ENCODE measurements around the gene TLR10.
"Not testable (repeated sequence)": the region's sequence is repeated elsewhere in the genome, so short reads cannot be mapped to it uniquely, and the experiment has no call there.

The TLR10 gene, protein sequence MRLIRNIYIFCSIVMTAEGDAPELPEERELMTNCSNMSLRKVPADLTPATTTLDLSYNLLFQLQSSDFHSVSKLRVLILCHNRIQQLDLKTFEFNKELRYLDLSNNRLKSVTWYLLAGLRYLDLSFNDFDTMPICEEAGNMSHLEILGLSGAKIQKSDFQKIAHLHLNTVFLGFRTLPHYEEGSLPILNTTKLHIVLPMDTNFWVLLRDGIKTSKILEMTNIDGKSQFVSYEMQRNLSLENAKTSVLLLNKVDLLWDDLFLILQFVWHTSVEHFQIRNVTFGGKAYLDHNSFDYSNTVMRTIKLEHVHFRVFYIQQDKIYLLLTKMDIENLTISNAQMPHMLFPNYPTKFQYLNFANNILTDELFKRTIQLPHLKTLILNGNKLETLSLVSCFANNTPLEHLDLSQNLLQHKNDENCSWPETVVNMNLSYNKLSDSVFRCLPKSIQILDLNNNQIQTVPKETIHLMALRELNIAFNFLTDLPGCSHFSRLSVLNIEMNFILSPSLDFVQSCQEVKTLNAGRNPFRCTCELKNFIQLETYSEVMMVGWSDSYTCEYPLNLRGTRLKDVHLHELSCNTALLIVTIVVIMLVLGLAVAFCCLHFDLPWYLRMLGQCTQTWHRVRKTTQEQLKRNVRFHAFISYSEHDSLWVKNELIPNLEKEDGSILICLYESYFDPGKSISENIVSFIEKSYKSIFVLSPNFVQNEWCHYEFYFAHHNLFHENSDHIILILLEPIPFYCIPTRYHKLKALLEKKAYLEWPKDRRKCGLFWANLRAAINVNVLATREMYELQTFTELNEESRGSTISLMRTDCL

DNA sequence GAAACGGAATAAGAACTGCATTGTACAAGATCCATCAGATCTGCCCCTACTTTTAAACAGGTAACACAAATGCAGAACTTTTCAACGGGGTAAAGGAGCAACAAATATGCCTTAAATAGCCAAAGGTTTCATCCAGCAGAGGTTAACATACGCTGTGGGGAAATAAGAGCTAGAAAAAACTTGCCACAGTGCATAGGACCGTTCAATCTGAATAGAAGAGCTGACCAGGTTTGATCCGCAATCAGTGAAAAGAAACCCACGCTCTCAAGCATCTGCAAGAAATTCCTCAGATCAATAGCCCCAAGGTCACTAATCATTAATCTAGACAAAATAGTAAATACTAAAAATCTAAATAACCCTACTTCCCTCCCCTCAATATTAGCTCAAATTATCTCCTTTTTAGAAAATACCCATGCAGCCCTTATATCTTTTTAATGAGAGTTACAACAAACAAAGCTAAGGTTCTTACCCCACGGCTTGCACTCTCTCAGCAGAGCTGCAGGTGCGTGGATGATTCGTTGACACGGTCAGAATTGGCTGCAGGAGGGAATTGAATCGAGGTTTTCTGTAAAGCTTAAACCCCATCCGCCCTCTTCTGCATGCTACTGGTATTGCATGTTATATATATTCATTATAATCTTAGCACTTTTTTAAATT is at the start of gene TLR10:
Gene TLR10 (minus strand): TSS at position 539 of the 657 bp plus-strand sequence. CDS start 7,400 bp downstream, outside the sequence.
- no peak for DNase-seq (ENCODE audit: low read depth)

DNA sequence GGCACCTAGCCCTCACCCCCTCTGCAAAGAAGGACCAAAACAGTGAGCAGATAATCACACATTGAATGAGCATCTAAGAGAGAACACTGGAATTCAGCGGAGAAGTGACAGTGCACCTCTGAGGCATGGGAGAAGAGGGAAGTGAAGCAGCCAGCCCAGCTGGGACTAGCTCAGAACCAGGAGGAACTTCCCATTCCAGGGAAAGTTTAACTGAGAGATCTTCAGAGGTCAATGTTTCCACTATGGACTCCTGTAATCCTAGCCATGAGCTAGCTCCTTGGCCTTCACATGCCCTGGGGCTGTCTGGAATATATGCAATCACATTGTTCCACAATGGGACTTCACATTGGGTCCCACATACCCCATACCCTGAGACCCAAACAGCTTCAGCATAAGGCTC is 49.4 kb upstream of the TLR10 start:
- DNase-seq (ENCODE audit: low read depth): no peak

DNA sequence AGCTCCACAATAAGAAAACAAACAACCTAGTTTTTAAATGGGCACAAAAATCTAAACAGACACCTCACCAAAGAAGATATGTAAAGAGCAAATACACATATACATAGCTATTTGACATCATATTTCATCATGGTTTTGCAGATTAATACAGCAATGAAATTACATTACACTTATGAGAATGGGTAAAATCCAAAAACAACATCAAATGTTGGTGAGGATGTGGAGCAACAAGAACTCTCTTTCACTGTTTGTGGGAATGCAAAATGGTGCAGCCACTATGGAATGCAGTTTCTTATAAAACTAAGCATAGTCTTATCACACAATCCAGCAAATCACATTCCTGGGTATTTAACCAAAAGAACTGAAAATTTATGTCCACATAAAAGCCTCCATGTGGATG is 48.9 kb upstream of the TLR10 start:
- no peak for DNase-seq (ENCODE audit: low read depth)

DNA sequence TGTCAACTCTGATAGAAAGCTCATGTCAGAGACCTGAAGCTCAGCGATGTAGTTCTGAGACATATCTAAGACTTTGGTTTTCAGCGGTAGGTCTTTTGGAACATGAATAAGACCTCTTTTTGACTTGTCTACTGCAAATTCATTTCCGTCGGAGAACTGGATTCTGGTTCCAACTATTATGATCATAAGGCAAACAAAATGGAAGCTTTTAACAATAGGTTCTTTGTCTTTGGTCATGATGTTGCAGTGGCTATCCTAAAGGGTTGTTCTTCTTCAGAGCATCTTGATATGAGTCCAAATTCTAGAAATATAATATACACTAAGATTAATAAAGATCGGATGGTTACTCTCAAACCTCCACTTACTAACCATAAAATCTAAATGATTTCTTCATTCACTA is 46.4 kb upstream of the TLR10 start:
- no peak for DNase-seq (ENCODE audit: low read depth)

DNA sequence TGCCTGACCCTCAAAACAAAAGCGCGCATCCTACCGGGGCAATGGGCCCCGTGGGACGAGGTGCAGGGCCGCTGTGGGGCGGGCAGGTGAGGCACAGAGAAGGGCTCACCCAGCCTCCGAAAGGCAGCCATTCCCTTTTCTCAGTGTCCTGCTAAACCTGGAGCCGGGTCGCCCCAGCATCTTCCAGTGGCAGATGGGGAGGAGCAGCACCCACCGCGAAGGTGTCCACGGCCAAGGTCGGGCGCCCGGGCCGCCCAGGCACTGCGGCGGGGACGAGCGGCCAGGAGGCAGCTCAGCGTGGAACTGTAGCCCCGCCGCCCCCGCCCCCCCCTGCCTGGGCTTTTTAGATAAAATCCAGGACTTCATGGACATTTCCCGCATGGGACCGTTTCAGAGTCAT is 41.0 kb upstream of the TLR10 start:
- DNase-seq (ENCODE audit: low read depth): no peak

DNA sequence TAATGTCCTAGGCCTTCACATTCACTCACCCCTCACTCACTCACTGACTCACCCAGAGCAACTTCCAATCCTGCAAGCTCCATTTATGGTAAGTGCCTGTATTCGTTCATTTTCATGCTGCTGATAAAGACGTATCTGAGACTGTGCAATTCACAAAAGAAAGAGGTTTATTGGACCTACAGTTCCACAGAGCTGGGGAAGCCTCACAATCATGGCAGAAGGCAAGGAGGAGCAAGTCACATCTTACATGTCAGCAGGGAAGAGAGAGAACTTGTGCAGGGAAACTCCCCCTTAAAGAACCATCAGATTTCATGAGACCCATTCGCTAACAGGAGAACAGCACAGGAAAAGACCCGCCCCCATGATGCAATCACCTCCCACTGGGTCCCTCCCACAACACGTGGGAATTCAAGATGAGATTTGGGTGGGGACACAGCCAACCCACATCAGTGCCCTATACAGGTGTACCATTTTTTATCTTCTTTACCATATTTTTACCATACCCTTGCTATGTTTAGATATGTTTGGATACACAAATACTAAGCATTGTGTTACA is 40.0 kb upstream of the TLR10 start:
- no peak for DNase-seq (ENCODE audit: low read depth)

DNA sequence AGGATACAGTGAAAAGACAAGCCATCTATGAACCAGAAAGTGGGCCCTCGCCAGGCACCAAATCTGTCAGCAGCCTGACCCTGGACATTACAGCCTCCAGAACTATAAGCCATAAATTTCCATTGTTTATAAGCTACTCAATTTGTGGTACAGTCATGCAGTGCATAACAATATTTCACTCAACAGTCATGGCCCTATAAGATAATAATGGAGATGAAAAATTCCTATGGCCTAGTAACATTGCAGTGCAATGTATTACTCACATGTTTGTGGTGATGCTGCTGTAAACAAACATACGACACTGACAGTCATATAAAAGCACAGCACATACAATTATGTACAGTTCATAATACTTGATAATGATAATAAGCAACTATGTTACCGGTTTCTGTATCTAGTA is 38.9 kb upstream of the TLR10 start:
- DNase-seq (ENCODE audit: low read depth): no peak

DNA sequence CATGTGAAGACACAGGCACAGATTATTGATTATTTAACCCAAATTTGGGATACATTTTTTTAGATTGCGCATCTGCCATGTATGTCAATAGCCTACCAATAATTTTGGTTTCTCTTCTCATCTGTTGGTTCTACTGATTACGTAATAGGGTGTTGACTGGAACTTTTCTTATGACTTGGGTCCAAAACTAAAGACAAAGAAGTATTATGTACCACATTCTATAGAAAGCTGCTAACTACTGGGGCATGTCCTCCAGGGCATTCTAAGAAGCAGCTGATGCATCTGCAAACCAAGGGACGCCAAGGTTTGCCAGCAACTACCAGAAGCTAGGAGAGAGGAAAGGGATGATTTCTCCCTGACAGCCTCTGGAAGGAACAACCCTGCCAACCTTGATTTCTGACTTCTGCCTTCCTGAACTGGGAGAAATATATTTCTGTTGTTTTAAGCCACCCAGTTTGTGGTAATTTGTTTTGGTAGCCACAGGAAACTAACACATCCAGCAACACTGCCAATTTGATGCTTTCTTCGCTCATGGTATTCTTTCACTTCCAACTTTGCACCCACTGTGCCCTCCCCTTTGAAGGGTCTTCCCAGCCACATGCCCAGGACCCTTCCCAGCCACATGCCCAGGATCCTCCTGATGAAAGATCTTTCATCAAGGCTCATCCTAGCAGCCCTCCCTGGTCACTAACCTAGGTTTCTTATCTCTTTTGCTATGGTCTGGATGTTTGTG is 37.7 kb upstream of the TLR10 start:
- DNase-seq (ENCODE audit: low read depth): no peak

DNA sequence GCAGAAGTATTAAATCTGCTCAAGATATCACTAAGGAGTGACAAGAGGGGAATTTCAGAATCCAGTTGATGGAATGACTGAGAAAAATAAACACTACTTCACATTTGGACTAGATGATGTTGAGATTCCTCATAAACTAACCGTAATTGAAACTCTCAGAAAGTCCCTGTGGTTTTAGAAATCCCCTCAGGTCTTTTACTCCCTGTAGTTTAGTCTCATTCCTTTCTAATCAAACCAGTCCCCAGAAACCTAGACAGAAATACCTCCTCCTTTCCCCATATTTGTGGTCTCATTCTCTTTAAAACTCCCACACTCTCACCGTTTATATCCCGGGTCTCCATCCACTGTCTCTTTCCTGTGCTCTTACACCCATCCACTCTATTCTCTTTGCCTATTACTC is 36.8 kb upstream of the TLR10 start:
- DNase-seq (ENCODE audit: low read depth): no peak

DNA sequence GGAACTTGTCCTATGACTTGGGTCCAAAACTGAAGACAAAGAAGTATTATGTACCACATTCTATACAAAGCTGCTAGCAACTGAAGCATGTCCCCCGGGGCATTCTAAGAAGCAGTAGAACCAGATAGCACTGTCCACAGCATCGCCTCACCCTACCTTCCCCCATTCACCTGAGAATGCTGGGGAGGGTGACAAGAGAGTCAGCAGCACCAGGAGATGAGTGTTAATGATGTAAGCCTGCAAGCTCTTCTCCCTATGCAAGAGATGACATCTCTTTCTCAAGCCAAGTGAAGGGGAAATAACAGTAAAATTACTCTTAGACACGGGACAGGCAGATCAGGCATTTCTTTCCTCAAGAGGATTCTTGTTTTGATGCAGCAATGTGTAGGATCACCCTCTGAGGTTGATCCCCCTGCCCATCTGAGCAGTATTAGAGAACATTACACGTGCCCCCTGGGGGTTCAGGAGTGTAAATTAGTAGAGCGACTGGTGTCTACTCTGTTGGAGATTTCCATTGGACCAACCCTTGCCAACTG is 35.7 kb upstream of the TLR10 start:
- no peak for DNase-seq (ENCODE audit: low read depth)

DNA sequence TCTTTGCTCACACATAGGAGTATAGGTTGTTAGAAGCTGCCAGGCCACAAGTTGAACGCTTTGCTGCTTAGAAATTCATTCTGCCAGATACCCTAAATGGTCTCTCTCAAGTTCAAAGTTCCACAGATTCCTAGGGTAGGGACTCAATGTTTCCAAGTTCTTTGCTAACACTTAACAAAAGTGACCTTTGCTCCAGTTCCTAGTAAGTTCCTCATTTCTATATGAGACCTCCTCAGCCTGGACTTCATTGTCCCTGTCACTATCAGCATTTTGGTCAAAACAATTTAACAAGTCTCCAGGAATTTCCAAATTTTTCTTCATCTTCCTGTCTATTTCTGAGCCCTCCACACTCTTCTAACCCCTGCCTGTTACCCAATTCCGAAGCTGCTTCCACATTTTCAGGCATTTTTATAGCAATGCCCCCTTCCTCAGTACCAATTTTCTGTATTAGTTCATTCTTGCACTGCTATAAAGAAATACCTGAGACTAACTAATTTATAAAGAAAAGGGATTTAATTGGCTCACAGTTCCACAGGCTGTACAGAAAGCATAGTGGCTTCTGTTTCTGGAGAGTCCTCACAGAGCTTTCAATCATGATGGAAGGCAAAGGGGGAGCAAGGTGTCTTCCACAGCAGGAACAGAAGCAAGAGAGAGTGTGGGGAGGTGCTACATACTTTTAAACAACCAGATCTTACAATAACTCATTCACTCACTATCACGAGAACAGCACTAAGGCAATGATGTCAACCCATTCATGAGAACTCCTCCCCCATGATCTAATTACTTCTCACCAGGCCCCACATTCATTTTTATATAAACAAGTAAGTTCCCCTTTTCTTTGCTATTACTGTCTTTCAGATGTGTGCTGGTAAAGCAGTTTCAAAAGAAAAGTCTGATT is 33.3 kb upstream of the TLR10 start:
- no peak for DNase-seq (ENCODE audit: low read depth)

DNA sequence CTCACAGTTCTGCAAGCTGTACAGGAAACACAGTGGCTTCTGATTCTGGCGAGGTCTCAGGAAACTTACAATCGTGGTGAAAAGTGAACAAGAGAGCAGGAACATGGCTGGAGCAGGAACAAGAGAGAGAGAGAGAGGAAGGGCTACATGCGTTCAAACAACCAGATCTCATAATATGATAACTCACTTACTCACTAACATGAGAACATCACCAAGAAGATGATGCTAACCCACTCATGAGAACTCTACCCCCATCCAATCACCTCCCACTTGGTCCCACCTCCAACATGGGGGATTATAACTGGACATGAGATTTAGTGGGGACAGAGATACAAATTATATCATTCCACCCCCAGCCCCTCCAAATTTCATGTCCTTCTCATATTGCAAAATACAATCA is 31.6 kb upstream of the TLR10 start:
- DNase-seq (ENCODE audit: low read depth): no peak

DNA sequence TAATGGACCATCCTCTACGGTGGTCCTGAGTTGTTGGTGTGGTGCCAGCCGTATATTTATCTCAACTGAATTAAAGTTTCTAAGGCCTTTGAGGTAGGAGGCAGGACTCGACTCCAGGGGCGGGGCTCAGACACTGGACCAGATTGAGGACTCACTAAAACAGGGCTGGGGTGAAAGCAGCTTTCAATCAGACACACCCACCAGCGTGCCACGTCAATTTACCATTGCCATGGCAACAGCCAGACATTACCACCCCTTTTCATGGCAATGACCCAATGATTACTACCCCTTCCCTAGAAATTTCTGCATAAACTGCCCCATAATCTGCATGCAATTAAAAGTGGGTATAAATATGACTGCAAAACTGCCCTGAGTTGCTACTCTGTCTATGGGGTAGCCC is 28.5 kb upstream of the TLR10 start:
- DNase-seq (ENCODE audit: low read depth): no peak

DNA sequence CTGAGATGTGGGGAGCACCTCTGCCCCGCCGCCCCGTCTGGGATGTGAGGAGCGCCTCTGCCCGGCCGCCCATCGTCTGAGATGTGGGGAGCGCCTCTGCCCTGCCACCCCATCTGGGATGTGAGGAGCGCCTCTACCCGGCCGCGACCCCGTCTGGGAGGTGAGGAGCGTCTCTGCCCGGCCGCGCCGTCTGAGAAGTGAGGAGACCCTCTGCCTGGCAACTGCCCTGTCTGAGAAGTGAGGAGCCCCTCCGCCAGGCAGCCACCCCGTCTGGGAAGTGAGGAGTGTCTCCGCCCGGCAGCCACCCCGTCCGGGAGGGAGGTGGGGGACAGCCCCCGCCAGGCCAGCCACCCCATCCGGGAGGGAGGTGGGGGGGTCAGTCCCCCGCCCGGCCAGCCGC is 24.7 kb upstream of the TLR10 start:
- not testable (repeated sequence) for DNase-seq (ENCODE audit: low read depth)

DNA sequence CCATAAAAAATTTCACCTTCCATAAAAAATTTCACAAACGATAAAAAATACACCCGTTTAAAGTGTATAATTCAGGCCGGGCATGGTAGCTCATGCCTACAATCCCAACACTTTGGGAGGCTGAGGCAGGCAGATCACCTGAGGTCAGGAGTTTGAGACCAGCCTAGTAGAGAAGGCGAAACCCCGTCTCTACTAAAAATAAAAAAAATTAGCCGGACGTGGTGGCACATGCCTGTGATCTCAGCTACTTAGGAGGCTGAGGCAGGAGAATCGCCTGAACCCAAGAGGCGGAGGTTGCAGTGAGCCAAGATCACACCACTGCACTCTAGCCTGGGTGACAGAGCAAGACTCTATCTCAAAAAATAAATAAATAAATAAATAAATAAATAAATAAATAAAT is 23.5 kb upstream of the TLR10 start:
- not testable (repeated sequence) for DNase-seq (ENCODE audit: low read depth)

DNA sequence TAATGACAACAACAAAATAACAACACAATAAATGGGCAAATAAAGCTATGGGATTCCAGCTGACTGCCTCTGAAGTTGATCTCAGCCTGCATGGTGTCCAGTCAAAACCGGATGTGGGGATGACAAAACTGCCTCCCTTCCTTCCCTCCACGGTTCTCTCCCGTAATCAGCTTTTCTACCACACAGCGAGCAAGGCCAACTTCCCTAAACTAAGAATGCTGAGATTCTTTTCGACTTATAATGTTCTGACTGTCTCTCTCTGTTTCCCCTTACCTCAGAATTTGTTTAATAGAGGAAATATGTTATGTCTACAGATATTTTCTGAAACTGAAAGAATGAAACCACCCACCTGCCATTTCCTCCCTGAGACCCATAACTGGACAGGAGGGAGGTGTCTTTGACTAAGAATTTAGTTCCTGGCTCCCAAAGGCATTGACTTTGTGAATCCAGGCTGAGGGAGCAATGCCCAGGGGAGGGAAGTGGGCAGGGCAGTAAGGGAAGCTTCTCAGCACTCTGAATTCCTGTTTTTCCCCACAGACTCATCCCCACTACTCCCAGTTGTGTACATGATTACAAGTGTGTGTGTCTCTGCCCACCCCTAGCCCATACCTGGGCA is 22.8 kb upstream of the TLR10 start:
- DNase-seq (ENCODE audit: low read depth): no peak

DNA sequence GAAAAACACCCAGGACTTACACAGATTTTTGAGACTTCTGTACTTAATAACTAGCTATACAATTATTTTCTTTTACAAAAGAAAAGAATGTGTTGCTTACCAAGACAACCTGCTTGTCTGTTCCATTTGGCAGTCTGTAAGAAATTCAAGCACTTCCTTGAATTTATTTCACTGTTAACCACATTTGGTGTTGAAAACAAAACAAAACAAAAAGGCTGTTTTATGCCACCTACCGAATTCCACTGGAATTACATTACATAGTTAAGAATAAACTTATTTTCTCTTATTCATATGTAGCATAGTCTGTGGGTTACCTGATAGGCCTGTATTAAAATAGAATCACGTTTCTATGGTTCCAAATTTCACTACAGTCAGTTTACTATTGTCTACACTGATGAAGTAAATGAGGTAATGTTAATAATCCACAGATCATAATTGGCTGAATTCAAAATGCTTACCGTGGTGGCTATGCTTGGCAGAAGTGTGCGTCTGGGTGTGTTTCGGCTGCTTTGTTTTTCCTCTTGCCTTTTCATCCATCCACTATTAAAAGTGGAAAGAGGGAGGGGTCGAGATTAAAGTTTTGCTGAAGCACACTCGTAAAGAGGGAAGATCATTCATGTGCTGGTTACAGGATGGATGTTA is 22.0 kb upstream of the TLR10 start, which contains the start of gene TLR1:
Gene TLR1 (minus strand): TSS at position 138 of the 642 bp plus-strand sequence. CDS start 5,960 bp downstream, outside the sequence.
- no peak for DNase-seq (ENCODE audit: low read depth)

DNA sequence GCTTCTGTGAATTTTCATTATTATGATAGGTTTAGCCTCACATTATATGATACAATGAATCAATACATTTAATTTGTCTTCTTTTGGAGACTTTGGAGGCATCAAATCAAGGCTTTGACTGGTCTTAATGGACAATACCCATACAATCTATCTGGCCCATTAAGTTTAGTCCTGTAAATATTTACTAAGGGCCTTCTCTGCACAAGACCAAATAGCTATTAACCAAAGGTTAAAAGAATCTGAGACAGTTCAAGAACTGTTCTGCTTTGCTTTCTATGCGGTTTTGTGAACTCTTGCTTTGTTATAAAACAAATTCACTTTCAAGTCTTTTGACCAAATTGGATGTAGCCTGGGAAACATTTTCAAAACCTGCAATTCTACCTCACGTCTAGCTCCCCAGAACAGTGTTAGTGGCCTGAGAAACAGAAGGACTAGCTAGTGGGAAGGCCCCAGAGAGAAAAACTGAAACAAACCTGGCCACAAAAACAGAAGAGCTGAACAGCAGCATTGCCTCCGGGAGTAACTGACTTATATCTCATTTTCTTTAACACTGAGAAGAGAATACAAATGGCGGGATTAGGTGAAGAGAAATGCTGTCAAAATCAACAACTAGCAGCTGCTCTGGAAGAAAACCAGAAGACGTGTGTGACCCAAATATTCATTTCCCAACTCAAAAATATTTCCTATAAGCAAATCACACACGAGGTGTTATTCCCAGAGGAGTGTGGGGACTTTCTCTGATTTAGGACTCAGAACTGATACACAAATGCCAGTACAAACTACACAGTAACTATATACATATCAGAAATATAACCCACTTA is 21.3 kb upstream of the TLR10 start:
- no peak for DNase-seq (ENCODE audit: low read depth)
